Measurements from ENCODE around the gene PDZK1IP1. TPM values are rescaled to one million over a fixed set of nuclear protein-coding genes. Genes with fewer than 3 reads are reported as not detected.

PDZK1IP1 gene
- total and polyA plus RNA-seq, 2 of the 13 experiments (the other 11 are each of a cell fraction or from before 2014, with no cell fraction given) = 0.24 to 1.6 TPM

DNA sequence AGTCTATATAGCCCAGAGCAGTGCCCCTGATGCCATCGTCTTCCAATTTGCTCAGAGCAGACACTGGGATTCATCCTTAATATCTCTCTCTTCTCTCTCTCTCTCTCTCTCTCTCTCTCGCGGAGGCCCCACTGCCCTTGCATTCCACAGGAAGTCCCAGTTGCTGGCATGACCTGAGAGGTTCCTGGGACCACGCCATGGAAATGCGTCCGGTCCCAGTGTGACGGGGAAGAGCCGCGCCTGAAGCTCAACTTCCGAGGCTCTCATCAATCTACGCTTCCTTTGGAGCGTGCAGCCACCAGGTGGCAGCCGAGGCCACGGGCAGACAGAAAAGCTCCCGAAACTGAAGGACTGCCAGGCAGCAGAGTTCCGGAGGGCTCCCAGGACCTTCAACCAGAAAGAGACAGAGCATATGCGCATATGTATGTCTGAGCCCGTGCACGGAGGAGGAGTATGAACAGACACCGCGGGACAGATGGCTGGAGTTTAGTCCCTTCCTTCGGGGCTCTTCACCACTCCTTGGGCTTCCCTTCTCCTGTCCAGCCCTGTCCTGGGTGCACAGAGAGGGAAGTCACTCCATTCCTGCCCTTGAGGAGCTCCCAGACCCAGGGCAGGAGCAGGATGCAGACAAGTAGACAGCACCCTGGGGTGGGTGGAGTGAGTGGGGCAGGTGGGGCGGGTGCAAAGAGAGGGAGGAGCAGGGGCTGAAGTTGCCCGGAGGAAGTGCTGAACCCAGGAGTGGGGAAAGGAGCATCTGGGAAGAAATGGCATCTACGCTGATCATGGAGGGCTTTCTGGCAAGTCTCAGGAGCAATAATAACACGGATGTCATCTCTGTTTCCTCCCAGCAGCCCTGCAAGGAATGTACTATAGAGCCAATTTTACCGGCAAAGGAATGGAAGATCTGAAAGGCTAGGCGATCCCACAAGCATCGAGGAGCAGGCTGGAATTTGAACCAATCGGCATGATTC, 10.5 kb downstream of the PDZK1IP1 start (continued):
- TF ChIP-seq, protein P1, sequence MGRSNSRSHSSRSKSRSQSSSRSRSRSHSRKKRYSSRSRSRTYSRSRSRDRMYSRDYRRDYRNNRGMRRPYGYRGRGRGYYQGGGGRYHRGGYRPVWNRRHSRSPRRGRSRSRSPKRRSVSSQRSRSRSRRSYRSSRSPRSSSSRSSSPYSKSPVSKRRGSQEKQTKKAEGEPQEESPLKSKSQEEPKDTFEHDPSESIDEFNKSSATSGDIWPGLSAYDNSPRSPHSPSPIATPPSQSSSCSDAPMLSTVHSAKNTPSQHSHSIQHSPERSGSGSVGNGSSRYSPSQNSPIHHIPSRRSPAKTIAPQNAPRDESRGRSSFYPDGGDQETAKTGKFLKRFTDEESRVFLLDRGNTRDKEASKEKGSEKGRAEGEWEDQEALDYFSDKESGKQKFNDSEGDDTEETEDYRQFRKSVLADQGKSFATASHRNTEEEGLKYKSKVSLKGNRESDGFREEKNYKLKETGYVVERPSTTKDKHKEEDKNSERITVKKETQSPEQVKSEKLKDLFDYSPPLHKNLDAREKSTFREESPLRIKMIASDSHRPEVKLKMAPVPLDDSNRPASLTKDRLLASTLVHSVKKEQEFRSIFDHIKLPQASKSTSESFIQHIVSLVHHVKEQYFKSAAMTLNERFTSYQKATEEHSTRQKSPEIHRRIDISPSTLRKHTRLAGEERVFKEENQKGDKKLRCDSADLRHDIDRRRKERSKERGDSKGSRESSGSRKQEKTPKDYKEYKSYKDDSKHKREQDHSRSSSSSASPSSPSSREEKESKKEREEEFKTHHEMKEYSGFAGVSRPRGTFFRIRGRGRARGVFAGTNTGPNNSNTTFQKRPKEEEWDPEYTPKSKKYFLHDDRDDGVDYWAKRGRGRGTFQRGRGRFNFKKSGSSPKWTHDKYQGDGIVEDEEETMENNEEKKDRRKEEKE (IDR thresholded peaks at IDR 0.05) = no peak
- no peak for TF ChIP-seq ARNTL (CRISPR knock-in tag; IDR thresholded peaks at IDR 0.05)
- no peak for TF ChIP-seq ZNF790 (CRISPR knock-in tag; IDR thresholded peaks at IDR 0.05; ENCODE audit: borderline replicate concordance)
- TF ChIP-seq TRIM24 (CRISPR knock-in tag; IDR thresholded peaks at IDR 0.05) = no peak
- TF ChIP-seq, protein P2, sequence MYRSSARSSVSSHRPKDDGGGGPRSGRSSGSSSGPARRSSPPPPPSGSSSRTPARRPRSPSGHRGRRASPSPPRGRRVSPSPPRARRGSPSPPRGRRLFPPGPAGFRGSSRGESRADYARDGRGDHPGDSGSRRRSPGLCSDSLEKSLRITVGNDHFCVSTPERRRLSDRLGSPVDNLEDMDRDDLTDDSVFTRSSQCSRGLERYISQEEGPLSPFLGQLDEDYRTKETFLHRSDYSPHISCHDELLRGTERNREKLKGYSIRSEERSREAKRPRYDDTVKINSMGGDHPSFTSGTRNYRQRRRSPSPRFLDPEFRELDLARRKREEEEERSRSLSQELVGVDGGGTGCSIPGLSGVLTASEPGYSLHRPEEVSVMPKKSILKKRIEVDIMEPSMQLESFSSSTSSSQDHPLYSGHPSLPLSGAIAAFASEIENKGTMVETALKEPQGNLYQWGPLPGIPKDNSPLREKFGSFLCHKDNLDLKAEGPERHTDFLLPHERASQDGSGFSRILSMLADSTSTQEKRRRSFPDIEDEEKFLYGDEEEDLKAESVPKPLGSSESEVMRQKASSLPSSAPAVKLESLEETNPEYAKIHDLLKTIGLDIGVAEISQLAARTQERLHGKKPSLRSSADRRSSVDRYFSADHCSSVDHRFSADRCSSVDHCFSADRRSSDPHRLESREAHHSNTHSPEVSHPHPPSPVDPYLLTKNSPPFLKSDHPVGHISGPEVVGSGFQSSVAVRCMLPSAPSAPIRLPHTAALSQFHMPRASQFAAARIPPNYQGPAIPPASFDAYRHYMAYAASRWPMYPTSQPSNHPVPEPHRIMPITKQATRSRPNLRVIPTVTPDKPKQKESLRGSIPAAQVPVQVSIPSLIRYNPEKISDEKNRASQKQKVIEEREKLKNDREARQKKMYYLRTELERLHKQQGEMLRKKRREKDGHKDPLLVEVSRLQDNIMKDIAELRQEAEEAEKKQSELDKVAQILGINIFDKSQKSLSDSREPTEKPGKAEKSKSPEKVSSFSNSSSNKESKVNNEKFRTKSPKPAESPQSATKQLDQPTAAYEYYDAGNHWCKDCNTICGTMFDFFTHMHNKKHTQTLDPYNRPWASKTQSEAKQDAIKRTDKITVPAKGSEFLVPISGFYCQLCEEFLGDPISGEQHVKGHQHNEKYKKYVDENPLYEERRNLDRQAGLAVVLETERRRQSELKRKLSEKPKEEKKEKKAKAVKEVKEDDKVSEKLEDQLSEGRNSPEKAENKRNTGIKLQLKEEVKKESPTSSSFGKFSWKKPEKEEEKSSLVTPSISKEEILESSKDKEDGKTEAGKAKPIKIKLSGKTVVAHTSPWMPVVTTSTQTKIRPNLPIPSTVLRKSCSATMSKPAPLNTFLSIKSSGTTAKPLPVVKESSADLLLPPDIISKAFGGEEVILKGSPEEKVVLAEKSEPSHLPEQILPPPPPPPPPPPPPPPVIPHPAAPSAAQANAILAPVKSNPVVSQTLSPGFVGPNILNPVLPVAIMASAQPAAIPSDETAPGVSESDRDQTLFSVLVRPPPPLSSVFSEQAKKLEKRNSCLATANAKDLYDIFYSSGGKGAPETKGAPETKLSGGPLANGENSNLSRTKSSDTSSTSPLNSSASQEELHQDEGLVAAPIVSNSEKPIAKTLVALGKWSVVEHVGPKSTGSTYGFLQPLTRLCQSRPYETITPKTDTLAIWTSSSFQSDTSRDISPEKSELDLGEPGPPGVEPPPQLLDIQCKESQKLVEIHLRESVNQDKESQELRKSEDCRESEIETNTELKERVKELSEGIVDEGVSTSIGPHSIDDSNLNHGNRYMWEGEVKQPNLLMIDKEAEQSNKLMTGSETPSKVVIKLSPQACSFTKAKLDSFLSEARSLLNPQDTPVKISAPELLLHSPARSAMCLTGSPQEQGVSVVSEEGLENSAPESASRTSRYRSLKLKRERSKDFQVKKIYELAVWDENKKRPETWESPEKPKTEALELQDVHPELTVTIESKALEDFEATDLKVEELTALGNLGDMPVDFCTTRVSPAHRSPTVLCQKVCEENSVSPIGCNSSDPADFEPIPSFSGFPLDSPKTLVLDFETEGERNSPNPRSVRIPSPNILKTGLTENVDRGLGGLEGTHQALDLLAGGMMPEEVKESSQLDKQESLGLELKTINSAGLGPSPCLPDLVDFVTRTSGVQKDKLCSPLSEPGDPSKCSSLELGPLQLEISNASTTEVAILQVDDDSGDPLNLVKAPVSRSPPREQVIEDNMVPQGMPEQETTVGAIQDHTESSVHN (CRISPR knock-in tag; IDR thresholded peaks at IDR 0.05) = no peak
- no peak for TF ChIP-seq ZBTB3 (CRISPR knock-in tag; IDR thresholded peaks at IDR 0.05; ENCODE audit: borderline replicate concordance, low read depth)
- no peak for TF ChIP-seq ZFP37 (CRISPR knock-in tag; IDR thresholded peaks at IDR 0.05; ENCODE audit: borderline replicate concordance)
- TF ChIP-seq ZNF430 (CRISPR knock-in tag; IDR thresholded peaks at IDR 0.05) = no peak
- peak; percentile 71 for TF ChIP-seq POGZ (CRISPR knock-in tag; IDR thresholded peaks at IDR 0.05)
- TF ChIP-seq, protein P3, sequence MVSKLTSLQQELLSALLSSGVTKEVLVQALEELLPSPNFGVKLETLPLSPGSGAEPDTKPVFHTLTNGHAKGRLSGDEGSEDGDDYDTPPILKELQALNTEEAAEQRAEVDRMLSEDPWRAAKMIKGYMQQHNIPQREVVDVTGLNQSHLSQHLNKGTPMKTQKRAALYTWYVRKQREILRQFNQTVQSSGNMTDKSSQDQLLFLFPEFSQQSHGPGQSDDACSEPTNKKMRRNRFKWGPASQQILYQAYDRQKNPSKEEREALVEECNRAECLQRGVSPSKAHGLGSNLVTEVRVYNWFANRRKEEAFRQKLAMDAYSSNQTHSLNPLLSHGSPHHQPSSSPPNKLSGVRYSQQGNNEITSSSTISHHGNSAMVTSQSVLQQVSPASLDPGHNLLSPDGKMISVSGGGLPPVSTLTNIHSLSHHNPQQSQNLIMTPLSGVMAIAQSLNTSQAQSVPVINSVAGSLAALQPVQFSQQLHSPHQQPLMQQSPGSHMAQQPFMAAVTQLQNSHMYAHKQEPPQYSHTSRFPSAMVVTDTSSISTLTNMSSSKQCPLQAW (CRISPR knock-in tag; IDR thresholded peaks at IDR 0.05) = peak; percentile 89
- TF ChIP-seq EEA1 (CRISPR knock-in tag; IDR thresholded peaks at IDR 0.05; ENCODE audit: borderline replicate concordance) = no peak
- TF ChIP-seq HOXA7 (CRISPR knock-in tag; IDR thresholded peaks at IDR 0.05) = no peak
- no peak for TF ChIP-seq MBD4 (IDR thresholded peaks at IDR 0.05; ENCODE audit: borderline replicate concordance, low read length)
- no peak for TF ChIP-seq ZNF335 (CRISPR knock-in tag; IDR thresholded peaks at IDR 0.05)
- TF ChIP-seq ZNF619 (CRISPR knock-in tag; IDR thresholded peaks at IDR 0.05) = 0 out of 2 replicates have a peak, but pooled peaks have one; percentile 59

All from HepG2 (cell line).